ENCODE results near the gene TAPT1. TPM values are rescaled to one million over a fixed set of nuclear protein-coding genes. Genes with fewer than 3 reads are reported as not detected.
A peak's percentile ranks its signal among the peaks of the same experiment; 100 is the strongest.

TAPT1 gene
- total RNA-seq, 2 experiments from 2014 or later, result 31.9 to 34.3 TPM

- no peaks in the 10 kb centered on the region for H3K9me3 Mint-ChIP-seq (ENCODE audit: insufficient read depth)
- ChIA-PET POLR2A (interaction anchor here (0.7 kb wide), 1 partner anchor 31 kb away, joined by 3 read pairs; no protein-coding TSS in a partner anchor), CTCF (interaction anchor here (0.9 to 1.2 kb wide), 4 partner anchors 13 to 20 kb away, joined by 3 to 5 read pairs (median 3); no protein-coding TSS in a partner anchor)
- no peak overlapping the region for H3K27ac Mint-ChIP-seq
- DNase-seq, result no peak
- no peaks in the 10 kb centered on the region for H3K27me3 Mint-ChIP-seq (ENCODE audit: low read depth)
- ATAC-seq, result no peak
- H3K36me3 Mint-ChIP-seq (ENCODE audit: low read depth), result peaks cover 21% of the 10 kb centered on the region
- H3K4me1 Mint-ChIP-seq (ENCODE audit: low read depth), result peaks cover 16% of the 10 kb centered on the region
- H3K4me3 Mint-ChIP-seq, result no peak overlapping the region
Measured at GRCh38 chr4:16192631-16193518, 33.4 kb downstream of the TAPT1 start.

- Mint-ChIP-seq H3K27ac (no peak overlapping the region), H3K4me3 (no peak overlapping the region), H3K36me3 (ENCODE audit: low read depth) (peaks cover 21% of the 10 kb centered on the region), H3K4me1 (ENCODE audit: low read depth) (peaks cover 14% of the 10 kb centered on the region), H3K27me3 (ENCODE audit: low read depth) (no peaks in the 10 kb centered on the region), H3K9me3 (ENCODE audit: insufficient read depth) (no peaks in the 10 kb centered on the region)
- CTCF ChIA-PET, result interaction anchor here (1.0 kb wide), 1 partner anchor 14 kb away, joined by 3 read pairs; no protein-coding TSS in a partner anchor
- ATAC-seq (no peak), DNase-seq (no peak)
- POLR2A ChIA-PET, result no interaction called here
Measured at GRCh38 chr4:16192057-16192456, 34.2 kb downstream of the TAPT1 start.

- no peak for ATAC-seq
Measured at GRCh38 chr4:16187455-16187854, 38.8 kb downstream of the TAPT1 start.

GRCh38 chr4:16186986-16187385 lies 39.3 kb downstream of the TAPT1 start:
- ATAC-seq (no peak), DNase-seq (no peak)
- peaks cover 17% of the 10 kb centered on the region for H3K36me3 Mint-ChIP-seq (ENCODE audit: low read depth)
- H3K4me3 Mint-ChIP-seq, result no peak overlapping the region
- ChIA-PET POLR2A (no interaction called here), CTCF (interaction anchor here (1.1 kb wide), 1 partner anchor 304 kb away, joined by 3 read pairs; no protein-coding TSS in a partner anchor)
- H3K27ac Mint-ChIP-seq, result no peak overlapping the region
- no peaks in the 10 kb centered on the region for H3K9me3 Mint-ChIP-seq (ENCODE audit: insufficient read depth)
- no peaks in the 10 kb centered on the region for H3K27me3 Mint-ChIP-seq (ENCODE audit: low read depth)
- no peaks in the 10 kb centered on the region for H3K4me1 Mint-ChIP-seq (ENCODE audit: low read depth)

More at GRCh38 chr4:16187455-16187854, 38.8 kb downstream of the TAPT1 start:
- POLR2A ChIA-PET, result no interaction called here
- Mint-ChIP-seq H3K27me3 (ENCODE audit: low read depth) (no peaks in the 10 kb centered on the region), H3K4me3 (no peak overlapping the region), H3K4me1 (ENCODE audit: low read depth) (no peaks in the 10 kb centered on the region), H3K27ac (no peak overlapping the region), H3K36me3 (ENCODE audit: low read depth) (peaks cover 17% of the 10 kb centered on the region), H3K9me3 (ENCODE audit: insufficient read depth) (no peaks in the 10 kb centered on the region)
- no peak for DNase-seq
- CTCF ChIA-PET, result interaction anchor here (1.1 kb wide), 1 partner anchor 304 kb away, joined by 3 read pairs; no protein-coding TSS in a partner anchor

GRCh38 chr4:16183604-16184003 lies 42.7 kb downstream of the TAPT1 start:
- Mint-ChIP-seq H3K27ac (no peak overlapping the region), H3K4me1 (ENCODE audit: low read depth) (no peaks in the 10 kb centered on the region), H3K9me3 (ENCODE audit: insufficient read depth) (no peaks in the 10 kb centered on the region), H3K4me3 (no peak overlapping the region), H3K27me3 (ENCODE audit: low read depth) (no peaks in the 10 kb centered on the region), H3K36me3 (ENCODE audit: low read depth) (peaks cover 12% of the 10 kb centered on the region)
- DNase-seq (no peak), ATAC-seq (no peak)
- ChIA-PET POLR2A (no interaction called here), CTCF (interaction anchor here (2.0 to 2.9 kb wide), 2 partner anchors 15 to 22 kb away, joined by 4 to 14 read pairs; no protein-coding TSS in a partner anchor)

- ChIA-PET POLR2A (no interaction called here), CTCF (no interaction called here)
- no peaks in the 10 kb centered on the region for H3K9me3 Mint-ChIP-seq (ENCODE audit: insufficient read depth)
- no peak for DNase-seq
- no peak overlapping the region for H3K4me3 Mint-ChIP-seq
- ATAC-seq, result no peak
- peaks cover 10% of the 10 kb centered on the region for H3K36me3 Mint-ChIP-seq (ENCODE audit: low read depth)
- no peaks in the 10 kb centered on the region for H3K4me1 Mint-ChIP-seq (ENCODE audit: low read depth)
- H3K27me3 Mint-ChIP-seq (ENCODE audit: low read depth), result no peaks in the 10 kb centered on the region
- no peak overlapping the region for H3K27ac Mint-ChIP-seq
Measured at GRCh38 chr4:16176621-16177020, 49.6 kb downstream of the TAPT1 start.

- Mint-ChIP-seq H3K27me3 (ENCODE audit: low read depth) (no peaks in the 10 kb centered on the region), H3K4me3 (no peak overlapping the region), H3K9me3 (ENCODE audit: insufficient read depth) (no peaks in the 10 kb centered on the region), H3K4me1 (ENCODE audit: low read depth) (no peaks in the 10 kb centered on the region), H3K27ac (no peak overlapping the region), H3K36me3 (ENCODE audit: low read depth) (peaks cover 13% of the 10 kb centered on the region)
- POLR2A ChIA-PET, result no interaction called here
- DNase-seq, result no peak
- CTCF ChIA-PET, result no interaction called here
- ATAC-seq, result no peak
Measured at GRCh38 chr4:16171831-16172230, 54.4 kb downstream of the TAPT1 start.

GRCh38 chr4:16169490-16169889 lies 56.8 kb downstream of the TAPT1 start:
- Mint-ChIP-seq H3K27ac (no peak overlapping the region), H3K4me3 (no peak overlapping the region), H3K27me3 (ENCODE audit: low read depth) (no peaks in the 10 kb centered on the region), H3K4me1 (ENCODE audit: low read depth) (no peaks in the 10 kb centered on the region), H3K36me3 (ENCODE audit: low read depth) (peaks cover 29% of the 10 kb centered on the region), H3K9me3 (ENCODE audit: insufficient read depth) (no peaks in the 10 kb centered on the region)
- POLR2A ChIA-PET, result no interaction called here
- no peak for DNase-seq
- CTCF ChIA-PET, result interaction anchor here (1.5 kb wide), 1 partner anchor 13 kb away, joined by 3 read pairs; no protein-coding TSS in a partner anchor
- ATAC-seq, result no peak

GRCh38 chr4:16168710-16169388 lies 57.4 kb downstream of the TAPT1 start:
- no peak for ATAC-seq
- Mint-ChIP-seq H3K27me3 (ENCODE audit: low read depth) (no peaks in the 10 kb centered on the region), H3K4me3 (no peak overlapping the region), H3K9me3 (ENCODE audit: insufficient read depth) (no peaks in the 10 kb centered on the region), H3K27ac (peak overlapping the region; percentile 28), H3K36me3 (ENCODE audit: low read depth) (peaks cover 31% of the 10 kb centered on the region), H3K4me1 (ENCODE audit: low read depth) (no peaks in the 10 kb centered on the region)
- ChIA-PET POLR2A (no interaction called here), CTCF (no interaction called here)
- DNase-seq, result no peak

GRCh38 chr4:16168144-16168543 lies 58.1 kb downstream of the TAPT1 start:
- Mint-ChIP-seq H3K4me3 (no peak overlapping the region), H3K36me3 (ENCODE audit: low read depth) (peaks cover 31% of the 10 kb centered on the region), H3K27ac (peak overlapping the region; percentile 28), H3K9me3 (ENCODE audit: insufficient read depth) (no peaks in the 10 kb centered on the region), H3K4me1 (ENCODE audit: low read depth) (no peaks in the 10 kb centered on the region), H3K27me3 (ENCODE audit: low read depth) (no peaks in the 10 kb centered on the region)
- ATAC-seq (no peak), DNase-seq (no peak)
- ChIA-PET CTCF (no interaction called here), POLR2A (no interaction called here)

- Mint-ChIP-seq H3K4me1 (ENCODE audit: low read depth) (peaks cover 2% of the 10 kb centered on the region), H3K27ac (no peak overlapping the region), H3K4me3 (no peak overlapping the region), H3K9me3 (ENCODE audit: insufficient read depth) (no peaks in the 10 kb centered on the region), H3K27me3 (ENCODE audit: low read depth) (no peaks in the 10 kb centered on the region), H3K36me3 (ENCODE audit: low read depth) (peaks cover 40% of the 10 kb centered on the region)
- CTCF ChIA-PET, result no interaction called here
- DNase-seq (no peak), ATAC-seq (no peak)
- POLR2A ChIA-PET, result no interaction called here
Measured at GRCh38 chr4:16165931-16166330, 60.3 kb downstream of the TAPT1 start.

GRCh38 chr4:16162891-16163290 lies 63.4 kb downstream of the TAPT1 start:
- no peak for DNase-seq
- CTCF ChIA-PET, result no interaction called here
- POLR2A ChIA-PET, result no interaction called here
- ATAC-seq, result no peak
- Mint-ChIP-seq H3K36me3 (ENCODE audit: low read depth) (peaks cover 29% of the 10 kb centered on the region), H3K4me3 (no peak overlapping the region), H3K4me1 (ENCODE audit: low read depth) (peaks cover 2% of the 10 kb centered on the region), H3K9me3 (ENCODE audit: insufficient read depth) (no peaks in the 10 kb centered on the region), H3K27ac (no peak overlapping the region), H3K27me3 (ENCODE audit: low read depth) (no peaks in the 10 kb centered on the region)

Measured in activated CD8-positive, alpha-beta T cell treated with anti-CD3 and anti-CD28 coated beads, Interleukin-2, amount 10 ng/mL, durations not matched to agents 7 days and 5 days (primary cell).